ENCODE results near the gene SERPINB11.

Gene SERPINB11

GRCh38 chr18:63731215-63731614, 28.5 kb downstream of the SERPINB11 start:
- TF ChIP-seq CTCF (IDR thresholded peaks at IDR 0.05): no peak
- no peak overlapping the region for H3K27ac ChIP-seq
- H3K4me3 ChIP-seq: no peak overlapping the region
- DNase-seq (ENCODE audit: low spot score): no peak

GRCh38 chr18:63736876-63737275, 34.1 kb downstream of the SERPINB11 start:
- no peak overlapping the region for H3K27ac ChIP-seq
- TF ChIP-seq CTCF (IDR thresholded peaks at IDR 0.05): no peak

DNA sequence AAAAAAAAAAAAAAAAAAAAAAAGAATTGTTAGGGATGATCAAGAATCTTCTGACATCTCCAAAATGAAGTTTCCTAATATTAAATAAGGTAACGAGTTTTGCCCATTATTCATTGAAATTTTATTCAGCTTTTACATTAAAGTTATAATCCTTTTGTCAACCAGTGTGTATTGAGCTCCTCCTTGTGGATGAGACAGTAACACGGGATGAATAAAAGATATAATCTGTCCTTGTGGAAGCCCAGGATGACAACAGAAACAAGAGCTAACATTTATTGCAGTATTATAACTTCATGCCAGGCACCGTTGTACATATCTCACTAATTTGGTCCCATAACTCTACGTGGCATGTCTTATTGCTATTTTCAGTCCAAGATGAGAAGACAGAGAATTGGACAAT, 39.0 kb downstream of the SERPINB11 start:
- no peak for DNase-seq (ENCODE audit: low spot score)
- Histone ChIP-seq H3K4me3 (no peak overlapping the region), H3K27ac (no peak overlapping the region)
- no peak for TF ChIP-seq CTCF (IDR thresholded peaks at IDR 0.05)

More at GRCh38 chr18:63736876-63737275, 34.1 kb downstream of the SERPINB11 start:
- H3K4me3 ChIP-seq: no peak overlapping the region
- DNase-seq (ENCODE audit: low spot score): no peak

- Histone ChIP-seq H3K4me3 (no peak overlapping the region), H3K27ac (no peak overlapping the region)
- no peak for TF ChIP-seq CTCF (IDR thresholded peaks at IDR 0.05)
- DNase-seq (ENCODE audit: low spot score): no peak
Measured at GRCh38 chr18:63747006-63747405, 44.2 kb downstream of the SERPINB11 start.

DNA sequence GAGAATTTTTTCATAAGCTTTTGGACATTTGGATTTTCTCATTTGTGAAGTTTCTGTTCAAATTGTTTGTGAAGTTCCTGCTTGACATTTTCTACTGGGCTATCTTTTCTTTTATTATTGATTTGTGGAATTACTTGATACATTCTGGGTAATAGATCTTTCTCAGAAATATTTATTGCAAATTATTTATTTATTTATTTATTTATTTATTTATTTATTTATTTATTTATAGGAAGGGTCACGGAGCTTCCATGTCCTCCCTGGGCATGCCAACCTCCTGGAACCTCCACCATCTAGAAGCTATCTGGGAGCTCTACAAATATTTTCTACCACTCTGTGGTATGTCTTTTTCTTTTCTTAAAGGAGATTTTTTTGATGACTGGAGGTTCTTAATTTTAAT, 46.7 kb downstream of the SERPINB11 start:
- H3K4me3 ChIP-seq: no peak overlapping the region
- DNase-seq (ENCODE audit: low spot score): no peak
- no peak for TF ChIP-seq CTCF (IDR thresholded peaks at IDR 0.05)

GRCh38 chr18:63752636-63753035, 49.9 kb downstream of the SERPINB11 start:
- Histone ChIP-seq H3K27ac (no peak overlapping the region), H3K4me3 (no peak overlapping the region)
- TF ChIP-seq CTCF (IDR thresholded peaks at IDR 0.05): no peak
- DNase-seq (ENCODE audit: low spot score): no peak

More for the DNA sequence above, 46.7 kb downstream of the SERPINB11 start:
- H3K27ac ChIP-seq: no peak overlapping the region

DNA sequence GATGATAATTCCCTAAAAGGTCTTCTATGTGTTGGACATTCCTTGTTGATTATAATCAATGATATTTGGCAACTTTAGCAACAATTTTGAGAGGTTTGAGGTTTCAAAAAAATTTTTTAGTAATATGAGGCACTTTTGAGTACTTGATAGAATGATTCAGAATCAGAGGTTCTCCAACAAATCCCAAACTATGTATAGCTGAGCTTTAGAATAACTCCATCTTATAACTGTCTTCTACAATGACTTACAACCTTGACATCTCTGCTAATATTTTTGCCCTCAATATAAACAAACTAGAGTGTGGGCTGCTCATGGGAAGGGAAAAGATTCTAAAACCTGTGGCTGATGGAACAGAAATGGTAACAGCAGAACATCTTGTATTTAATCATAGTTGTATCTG, 50.9 kb downstream of the SERPINB11 start:
- no peak overlapping the region for H3K27ac ChIP-seq
- TF ChIP-seq CTCF (IDR thresholded peaks at IDR 0.05): no peak
- no peak for DNase-seq (ENCODE audit: low spot score)
- H3K4me3 ChIP-seq: no peak overlapping the region
